Measurements from ENCODE around the gene PCSK6. TPM values are rescaled to one million over a fixed set of nuclear protein-coding genes. Genes with fewer than 3 reads are reported as not detected.

Gene PCSK6
- total RNA-seq, 2 experiments from 2014 or later, result 0.57 TPM; not detected in 1

GRCh38 chr15:101538177-101538576, 48.7 kb upstream of the PCSK6 start:
- Histone ChIP-seq H2AFZ (ENCODE audit: low read length) (no peak overlapping the region), H4K20me1 (ENCODE audit: insufficient read depth, low read length) (no peaks in the 10 kb centered on the region), H3K79me2 (ENCODE audit: insufficient read depth, low read depth, low read length) (no peaks in the 10 kb centered on the region), H3K27ac (ENCODE audit: low read depth, low read length, poor library complexity, severe bottlenecking) (no peak overlapping the region), H3K9me2 (ENCODE audit: insufficient read depth, low read length) (no peaks in the 10 kb centered on the region), H3K36me3 (ENCODE audit: insufficient read depth, low read length) (no peaks in the 10 kb centered on the region), H3K9me3 (ENCODE audit: low read length) (no peaks in the 10 kb centered on the region), H3K4me2 (ENCODE audit: low read length) (no peak overlapping the region), H3K4me3 (ENCODE audit: low read depth, low read length, poor library complexity, severe bottlenecking) (no peak overlapping the region), H3K4me1 (ENCODE audit: insufficient read depth, low read length, poor library complexity, severe bottlenecking) (no peaks in the 10 kb centered on the region)
- intact Hi-C loops (cut with micrococcal nuclease; ENCODE audit: unreplicated experiment), result no loop called here
- no TSS peak for BruUV-seq (replicated peaks)
- TF ChIP-seq CTCF (conservative IDR thresholded peaks at IDR 0.05; ENCODE audit: low read length) (no peak), EZH2phosphoT487 (IDR thresholded peaks at IDR 0.05; ENCODE audit: borderline replicate concordance, low read depth, low read length) (no peak)
- DNase-seq (ENCODE audit: low spot score), result no peak
- ChIA-PET CTCF (ENCODE audit: unreplicated experiment) (no interaction called here), POLR2A (interaction anchor here (0.8 kb wide), 1 partner anchor 24 kb away, joined by 3 read pairs; no protein-coding TSS in a partner anchor)

GRCh38 chr15:101537483-101538080, 48.1 kb upstream of the PCSK6 start:
- POLR2A ChIA-PET, result interaction anchor here (0.7 kb wide), 1 partner anchor 23 kb away, joined by 3 read pairs; no protein-coding TSS in a partner anchor
- CTCF ChIA-PET (ENCODE audit: unreplicated experiment), result no interaction called here

More at GRCh38 chr15:101537483-101538080, 48.1 kb upstream of the PCSK6 start:
- H3K4me2 ChIP-seq (ENCODE audit: low read length), result no peak overlapping the region
- no peaks in the 10 kb centered on the region for H4K20me1 ChIP-seq (ENCODE audit: insufficient read depth, low read length)
- no peak overlapping the region for H2AFZ ChIP-seq (ENCODE audit: low read length)
- intact Hi-C loops (cut with micrococcal nuclease; ENCODE audit: unreplicated experiment), result no loop called here
- no peaks in the 10 kb centered on the region for H3K4me1 ChIP-seq (ENCODE audit: insufficient read depth, low read length, poor library complexity, severe bottlenecking)
- DNase-seq (ENCODE audit: low spot score), result no peak
- H3K4me3 ChIP-seq (ENCODE audit: low read depth, low read length, poor library complexity, severe bottlenecking), result no peak overlapping the region
- H3K9me3 ChIP-seq (ENCODE audit: low read length), result no peaks in the 10 kb centered on the region
- no TSS peak for BruUV-seq (replicated peaks)
- TF ChIP-seq CTCF (conservative IDR thresholded peaks at IDR 0.05; ENCODE audit: low read length) (no peak), EZH2phosphoT487 (IDR thresholded peaks at IDR 0.05; ENCODE audit: borderline replicate concordance, low read depth, low read length) (no peak)
- H3K27ac ChIP-seq (ENCODE audit: low read depth, low read length, poor library complexity, severe bottlenecking), result no peak overlapping the region
- H3K79me2 ChIP-seq (ENCODE audit: insufficient read depth, low read depth, low read length), result no peaks in the 10 kb centered on the region
- H3K36me3 ChIP-seq (ENCODE audit: insufficient read depth, low read length), result no peaks in the 10 kb centered on the region
- no peaks in the 10 kb centered on the region for H3K9me2 ChIP-seq (ENCODE audit: insufficient read depth, low read length)
